HCT116 (cell line): ENCODE data around the gene SLC4A9. TPM values are rescaled to one million over a fixed set of nuclear protein-coding genes. Genes with fewer than 3 reads are reported as not detected.

Experiments
- ATAC-seq: fragments of 200-7000 bp; cut with Tn5 transposase; 2 replicates; pipeline ENCODE4 v1.9.1; 2020; ENCODE audit warnings: mild to moderate bottlenecking, moderate library complexity
- BruUV-seq: library from RNA; stranded (reverse); fragments of 400-500 nt; replicated peaks from 2 replicates; lab custom pipeline; 2021; lab: Mats Ljungman, UMichigan
- CTCF ChIA-PET: fragments of 300-600 bp; sonication (Branson Sonifier 250); formaldehyde crosslinking; loops from one replicate; lab custom pipeline; 2021; ENCODE audit warnings: antibody characterized with exemption; lab: Charles Lee
- POLR2A ChIA-PET: fragments of 300-600, 350-600 bp; sonication (Branson Sonifier 250); formaldehyde crosslinking; loops from one replicate; lab custom pipeline; 2021; ENCODE audit warnings: antibody characterized with exemption; lab: Charles Lee
- RAD21 ChIA-PET, 2 experiments: fragments of 300-600 bp; sonication (Branson Sonifier 250); formaldehyde crosslinking; loops; one replicate each; lab custom pipeline; 2023; ENCODE audit warnings: low total read pairs in 2 of 2; ENCODE audit not compliant: uncharacterized antibody in 2 of 2, unreplicated experiment in 2 of 2, low non-redundant PET in 1 of 2; lab: Charles Lee
- DNase-seq: peaks from one replicate; pipeline ENCODE4 v3.0.0-alpha.2; 2010; ENCODE audit warnings: low read depth, low spot score
- H2AFZ ChIP-seq: fragments of 200-600 bp; shearing (Covaris generic), sonication (generic); 2 replicates; pipeline ENCODE4 v1.6.1; 2017; ENCODE audit warnings: low read depth, mixed run types, mixed read lengths, antibody characterized with exemption, low read length; ENCODE audit not compliant: poor library complexity, severe bottlenecking
- H3K27ac ChIP-seq: 2 replicates; pipeline ENCODE4 v1.5.1; 2012; ENCODE audit warnings: low read depth, low read length
- H3K27me3 ChIP-seq: fragments of 200-600 bp; sonication (generic); 2 replicates; pipeline ENCODE4 v1.6.1; 2016; ENCODE audit warnings: mixed run types, low read length, mixed read lengths; ENCODE audit not compliant: insufficient read depth
- H3K36me3 ChIP-seq, 2 experiments: fragments of 200-500 bp in 1 of 2; fragments of 200-600 bp in 1 of 2; sonication (Bioruptor generic) in 1 of 2; sonication (generic) in 1 of 2; 2 replicates each; pipeline versions ENCODE4 v1.5.1 to v1.6.1; 2014 to 2016; ENCODE audit warnings: low read length in 2 of 2, inconsistent platforms in 1 of 2, mixed read lengths in 1 of 2, mixed run types in 1 of 2; ENCODE audit not compliant: insufficient read depth in 2 of 2, control insufficient read depth in 1 of 2
- H3K4me1 ChIP-seq, 2 experiments: fragments of 200-600 bp in 1 of 2; sonication (generic) in 1 of 2; 2 replicates each; pipeline versions ENCODE4 v1.5.1 to v1.6.1; 2012 to 2017; ENCODE audit warnings: low read length in 2 of 2, inconsistent platforms in 1 of 2, mild to moderate bottlenecking in 1 of 2, mixed read lengths in 1 of 2, mixed run types in 1 of 2, moderate library complexity in 1 of 2; ENCODE audit not compliant: insufficient read depth in 2 of 2, control insufficient read depth in 1 of 2
- H3K4me2 ChIP-seq: fragments of 200-600 bp; sonication (generic); 2 replicates; pipeline ENCODE4 v1.6.1; 2017; ENCODE audit warnings: mixed run types, low read length, mixed read lengths
- H3K4me3 ChIP-seq, 2 experiments: fragments of 200-600 bp in 1 of 2; sonication (generic) in 1 of 2; replicated peaks in 1 of 2; 2 replicates each; pipeline ENCODE4 v1.5.1; 2011 to 2016; ENCODE audit warnings: low read length in 2 of 2, control low read depth in 1 of 2, low read depth in 1 of 2, mild to moderate bottlenecking in 1 of 2, mixed read lengths in 1 of 2, mixed run types in 1 of 2
- H3K79me2 ChIP-seq: fragments of 200-600 bp; sonication (generic); 2 replicates; pipeline ENCODE4 v1.6.1; 2017; ENCODE audit warnings: mild to moderate bottlenecking, mixed run types, low read length, moderate library complexity, mixed read lengths; ENCODE audit not compliant: insufficient read depth
- H3K9ac ChIP-seq: fragments of 200-600 bp; sonication (generic); 2 replicates; pipeline ENCODE4 v1.6.1; 2016; ENCODE audit warnings: low read length, mixed read lengths
- H3K9me2 ChIP-seq: fragments of 200-600 bp; sonication (generic), shearing (Covaris generic); 2 replicates; pipeline ENCODE4 v1.6.1; 2017; ENCODE audit warnings: mixed run types, mild to moderate bottlenecking, moderate library complexity; ENCODE audit not compliant: insufficient read depth
- H3K9me3 ChIP-seq, 2 experiments: fragments of 200-500 bp in 1 of 2; fragments of 200-600 bp in 1 of 2; sonication (Bioruptor generic) in 1 of 2; sonication (generic) in 1 of 2; 2 replicates each; pipeline ENCODE4 v1.6.1; 2014 to 2017; ENCODE audit warnings: low read length in 2 of 2, mixed read lengths in 2 of 2, inconsistent platforms in 1 of 2, low read depth in 1 of 2, mild to moderate bottlenecking in 1 of 2, mixed run types in 1 of 2, moderate library complexity in 1 of 2; ENCODE audit not compliant: control insufficient read depth in 1 of 2, insufficient read depth in 1 of 2
- H4K20me1 ChIP-seq: fragments of 200-600 bp; sonication (generic), shearing (Covaris generic); 2 replicates; pipeline ENCODE4 v1.6.1; 2017; ENCODE audit warnings: mixed run types, mild to moderate bottlenecking, moderate library complexity; ENCODE audit not compliant: insufficient read depth
- CEBPB ChIP-seq: IDR thresholded peaks from 2 replicates; pipeline ENCODE4 v1.6.1; 2012; ENCODE audit warnings: low read depth
- EGR1 ChIP-seq: IDR thresholded peaks from 2 replicates; pipeline ENCODE4 v1.6.1; 2012; ENCODE audit warnings: low read depth
- EZH2phosphoT487 ChIP-seq: fragments of 200-600 bp; IDR thresholded peaks from 2 replicates; pipeline ENCODE4 v1.6.1; 2018; ENCODE audit warnings: antibody characterized with exemption, borderline replicate concordance
- FOSL1 ChIP-seq: IDR thresholded peaks from 2 replicates; pipeline ENCODE4 v1.6.1; 2012; ENCODE audit warnings: low read depth
- JUND ChIP-seq: IDR thresholded peaks from 2 replicates; pipeline ENCODE4 v1.6.1; 2012
- POLR2A ChIP-seq: IDR thresholded peaks from 2 replicates; pipeline ENCODE4 v1.7.0; 2011; ENCODE audit warnings: borderline replicate concordance; ENCODE audit not compliant: insufficient read depth, insufficient read length; ENCODE audit errors: extremely low read depth
- POLR2AphosphoS5 ChIP-seq: IDR thresholded peaks from 2 replicates; pipeline ENCODE4 v1.6.1; 2011; ENCODE audit warnings: mild to moderate bottlenecking, low read depth, low read length, moderate library complexity
- RAD21 ChIP-seq: IDR thresholded peaks from 2 replicates; pipeline ENCODE4 v1.6.1; 2012; ENCODE audit warnings: low read depth, mild to moderate bottlenecking
- SIN3A ChIP-seq: IDR thresholded peaks from 2 replicates; pipeline ENCODE4 v1.6.1; 2012; ENCODE audit warnings: low read depth
- TCF7L2 ChIP-seq: IDR thresholded peaks from 2 replicates; pipeline ENCODE4 v1.7.0; 2011; ENCODE audit warnings: borderline replicate concordance, inconsistent platforms; ENCODE audit not compliant: insufficient read depth, insufficient read length; ENCODE audit errors: extremely low read depth
- YY1 ChIP-seq: IDR thresholded peaks from 2 replicates; pipeline ENCODE4 v1.6.1; 2011; ENCODE audit warnings: low read length, low read depth, moderate library complexity, mild to moderate bottlenecking; ENCODE audit not compliant: insufficient replicate concordance; ENCODE audit errors: extremely low read depth
- ZFX ChIP-seq: fragments of 450-650 bp; IDR thresholded peaks from 2 replicates; pipeline ENCODE4 v1.6.1; 2017
- ZNF274 ChIP-seq: fragments of 200-500 bp; sonication (Bioruptor generic); IDR thresholded peaks from 2 replicates; pipeline ENCODE4 v1.6.1; 2014; ENCODE audit warnings: mild to moderate bottlenecking, low read depth, low read length, inconsistent platforms
- intact Hi-C: fragments of 100-400 bp; cut with micrococcal nuclease; formaldehyde crosslinking; loops from 2 replicates; pipeline ENCODE4 v1.10.0; 2022
- total RNA-seq: library from RNA; stranded (reverse); gene quantifications from one replicate; pipeline ENCODE4 v1.2.1, GENCODE V29; 2021; ENCODE audit not compliant: unreplicated experiment
- TF ChIP-seq, protein P1 (sequence below): IDR thresholded peaks from 2 replicates; pipeline ENCODE4 v1.6.1; 2012
- TF ChIP-seq, protein P2 (sequence below): IDR thresholded peaks from 2 replicates; pipeline ENCODE4 v1.6.1; 2012; ENCODE audit warnings: low read depth
- TF ChIP-seq, protein P3 (sequence below): IDR thresholded peaks from 2 replicates; pipeline ENCODE4 v1.6.1; 2011; ENCODE audit warnings: mild to moderate bottlenecking, low read length, moderate library complexity; ENCODE audit not compliant: insufficient replicate concordance; ENCODE audit errors: extremely low read depth
- TF ChIP-seq, protein P4 (sequence below), 3 experiments: fragments of 200-600 bp in 1 of 3; sonication (generic) in 1 of 3; IDR thresholded peaks in 2 of 3; conservative IDR thresholded peaks in 1 of 3; 2 replicates each; pipeline ENCODE4 v1.5.1; 2012 to 2017; ENCODE audit warnings: low read depth in 2 of 3, low read length in 2 of 3, antibody characterized with exemption in 1 of 3, borderline replicate concordance in 1 of 3, control low read depth in 1 of 3, mild to moderate bottlenecking in 1 of 3, mixed read lengths in 1 of 3, mixed run types in 1 of 3, moderate library complexity in 1 of 3; ENCODE audit not compliant: insufficient read depth in 1 of 3

SLC4A9 gene
- total RNA-seq, 1 experiment from 2014 or later: 0.49 TPM

DNA sequence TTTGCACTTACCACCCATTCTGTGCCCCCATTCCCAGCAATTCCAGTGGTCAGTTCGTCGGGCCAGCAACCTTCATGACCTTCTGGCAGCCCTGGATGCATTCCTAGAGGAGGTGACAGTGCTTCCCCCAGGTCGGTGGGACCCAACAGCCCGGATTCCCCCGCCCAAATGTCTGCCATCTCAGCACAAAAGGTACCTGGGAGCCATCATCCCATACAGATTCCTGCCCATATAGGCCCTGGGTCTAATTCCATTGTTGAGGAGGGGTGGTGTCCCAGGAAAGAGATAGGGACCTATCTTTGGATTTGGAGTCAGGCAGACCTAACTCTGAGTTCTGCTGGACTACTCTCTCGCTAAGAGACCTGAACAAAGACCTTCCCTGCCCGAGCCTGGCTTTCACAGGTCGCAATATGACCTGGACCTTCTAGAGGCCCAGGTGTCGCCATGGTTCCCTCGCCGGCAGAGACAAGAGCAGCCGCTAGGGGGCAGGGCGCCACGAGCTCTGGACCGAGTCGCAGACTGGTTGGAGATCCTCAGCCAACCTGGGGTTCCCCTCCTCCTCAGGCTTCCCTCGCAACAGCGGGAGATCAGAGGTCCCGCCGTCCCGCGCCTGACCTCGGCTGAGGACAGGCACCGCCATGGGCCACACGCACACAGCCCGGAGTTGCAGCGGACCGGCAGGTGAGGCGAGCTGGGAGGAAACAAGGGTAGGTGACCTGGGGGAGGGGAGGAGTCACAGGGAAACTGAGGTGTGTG is 3.1 kb downstream of the SLC4A9 start:
- Histone ChIP-seq H3K9me2 (no peaks in the 10 kb centered on the region), H3K27me3 (no peaks in the 10 kb centered on the region), H4K20me1 (no peaks in the 10 kb centered on the region), H2AFZ (peak overlapping the region; percentile 63), H3K4me2 (peak overlapping the region; percentile 76), H3K27ac (no peak overlapping the region; the same call in 1 of the 2 replicates), H3K79me2 (no peaks in the 10 kb centered on the region), H3K9me3 (no peaks in the 10 kb centered on the region), H3K4me1 (peaks cover 3 to 38% of the 10 kb centered on the region in 2 experiments; a peak in 3 of 4 replicates), H3K36me3 (no peaks in the 10 kb centered on the region), H3K4me3 (peak overlapping the region; percentile 31 to 49), H3K9ac (peak overlapping the region; percentile 41; the same call in 1 of the 2 replicates)
- ATAC-seq (peak; percentile 90), DNase-seq (peak; percentile 65)
- TF ChIP-seq YY1: peak; percentile 66
- TF ChIP-seq, protein P1, sequence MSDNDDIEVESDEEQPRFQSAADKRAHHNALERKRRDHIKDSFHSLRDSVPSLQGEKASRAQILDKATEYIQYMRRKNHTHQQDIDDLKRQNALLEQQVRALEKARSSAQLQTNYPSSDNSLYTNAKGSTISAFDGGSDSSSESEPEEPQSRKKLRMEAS: no peak
- no peak for TF ChIP-seq POLR2A
- TF ChIP-seq, protein P2, sequence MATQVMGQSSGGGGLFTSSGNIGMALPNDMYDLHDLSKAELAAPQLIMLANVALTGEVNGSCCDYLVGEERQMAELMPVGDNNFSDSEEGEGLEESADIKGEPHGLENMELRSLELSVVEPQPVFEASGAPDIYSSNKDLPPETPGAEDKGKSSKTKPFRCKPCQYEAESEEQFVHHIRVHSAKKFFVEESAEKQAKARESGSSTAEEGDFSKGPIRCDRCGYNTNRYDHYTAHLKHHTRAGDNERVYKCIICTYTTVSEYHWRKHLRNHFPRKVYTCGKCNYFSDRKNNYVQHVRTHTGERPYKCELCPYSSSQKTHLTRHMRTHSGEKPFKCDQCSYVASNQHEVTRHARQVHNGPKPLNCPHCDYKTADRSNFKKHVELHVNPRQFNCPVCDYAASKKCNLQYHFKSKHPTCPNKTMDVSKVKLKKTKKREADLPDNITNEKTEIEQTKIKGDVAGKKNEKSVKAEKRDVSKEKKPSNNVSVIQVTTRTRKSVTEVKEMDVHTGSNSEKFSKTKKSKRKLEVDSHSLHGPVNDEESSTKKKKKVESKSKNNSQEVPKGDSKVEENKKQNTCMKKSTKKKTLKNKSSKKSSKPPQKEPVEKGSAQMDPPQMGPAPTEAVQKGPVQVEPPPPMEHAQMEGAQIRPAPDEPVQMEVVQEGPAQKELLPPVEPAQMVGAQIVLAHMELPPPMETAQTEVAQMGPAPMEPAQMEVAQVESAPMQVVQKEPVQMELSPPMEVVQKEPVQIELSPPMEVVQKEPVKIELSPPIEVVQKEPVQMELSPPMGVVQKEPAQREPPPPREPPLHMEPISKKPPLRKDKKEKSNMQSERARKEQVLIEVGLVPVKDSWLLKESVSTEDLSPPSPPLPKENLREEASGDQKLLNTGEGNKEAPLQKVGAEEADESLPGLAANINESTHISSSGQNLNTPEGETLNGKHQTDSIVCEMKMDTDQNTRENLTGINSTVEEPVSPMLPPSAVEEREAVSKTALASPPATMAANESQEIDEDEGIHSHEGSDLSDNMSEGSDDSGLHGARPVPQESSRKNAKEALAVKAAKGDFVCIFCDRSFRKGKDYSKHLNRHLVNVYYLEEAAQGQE: no peak
- TF ChIP-seq EZH2phosphoT487: no peak
- peak; percentile 88 for TF ChIP-seq TCF7L2
- TF ChIP-seq JUND: no peak
- TF ChIP-seq CEBPB: no peak
- TF ChIP-seq, protein P3, sequence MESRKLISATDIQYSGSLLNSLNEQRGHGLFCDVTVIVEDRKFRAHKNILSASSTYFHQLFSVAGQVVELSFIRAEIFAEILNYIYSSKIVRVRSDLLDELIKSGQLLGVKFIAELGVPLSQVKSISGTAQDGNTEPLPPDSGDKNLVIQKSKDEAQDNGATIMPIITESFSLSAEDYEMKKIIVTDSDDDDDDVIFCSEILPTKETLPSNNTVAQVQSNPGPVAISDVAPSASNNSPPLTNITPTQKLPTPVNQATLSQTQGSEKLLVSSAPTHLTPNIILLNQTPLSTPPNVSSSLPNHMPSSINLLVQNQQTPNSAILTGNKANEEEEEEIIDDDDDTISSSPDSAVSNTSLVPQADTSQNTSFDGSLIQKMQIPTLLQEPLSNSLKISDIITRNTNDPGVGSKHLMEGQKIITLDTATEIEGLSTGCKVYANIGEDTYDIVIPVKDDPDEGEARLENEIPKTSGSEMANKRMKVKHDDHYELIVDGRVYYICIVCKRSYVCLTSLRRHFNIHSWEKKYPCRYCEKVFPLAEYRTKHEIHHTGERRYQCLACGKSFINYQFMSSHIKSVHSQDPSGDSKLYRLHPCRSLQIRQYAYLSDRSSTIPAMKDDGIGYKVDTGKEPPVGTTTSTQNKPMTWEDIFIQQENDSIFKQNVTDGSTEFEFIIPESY: no peak
- no peak for TF ChIP-seq SIN3A
- no peak for TF ChIP-seq RAD21
- TF ChIP-seq POLR2AphosphoS5: 0 out of 2 replicates have a peak, but pooled peaks have one; percentile 22
- TF ChIP-seq ZNF274: no peak
- TF ChIP-seq ZFX: no peak
- TF ChIP-seq, protein P4, sequence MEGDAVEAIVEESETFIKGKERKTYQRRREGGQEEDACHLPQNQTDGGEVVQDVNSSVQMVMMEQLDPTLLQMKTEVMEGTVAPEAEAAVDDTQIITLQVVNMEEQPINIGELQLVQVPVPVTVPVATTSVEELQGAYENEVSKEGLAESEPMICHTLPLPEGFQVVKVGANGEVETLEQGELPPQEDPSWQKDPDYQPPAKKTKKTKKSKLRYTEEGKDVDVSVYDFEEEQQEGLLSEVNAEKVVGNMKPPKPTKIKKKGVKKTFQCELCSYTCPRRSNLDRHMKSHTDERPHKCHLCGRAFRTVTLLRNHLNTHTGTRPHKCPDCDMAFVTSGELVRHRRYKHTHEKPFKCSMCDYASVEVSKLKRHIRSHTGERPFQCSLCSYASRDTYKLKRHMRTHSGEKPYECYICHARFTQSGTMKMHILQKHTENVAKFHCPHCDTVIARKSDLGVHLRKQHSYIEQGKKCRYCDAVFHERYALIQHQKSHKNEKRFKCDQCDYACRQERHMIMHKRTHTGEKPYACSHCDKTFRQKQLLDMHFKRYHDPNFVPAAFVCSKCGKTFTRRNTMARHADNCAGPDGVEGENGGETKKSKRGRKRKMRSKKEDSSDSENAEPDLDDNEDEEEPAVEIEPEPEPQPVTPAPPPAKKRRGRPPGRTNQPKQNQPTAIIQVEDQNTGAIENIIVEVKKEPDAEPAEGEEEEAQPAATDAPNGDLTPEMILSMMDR (IDR thresholded peaks at IDR 0.05 in 2 of 3, conservative IDR thresholded peaks at IDR 0.05 in 1 of 3; ENCODE audit: borderline replicate concordance in 1 of 3, insufficient read depth in 1 of 3, low read depth in 2 of 3, low read length in 2 of 3): peak in 2 of 3 experiments; percentile 94 to 99; a peak in 4 of 6 replicates
- TF ChIP-seq FOSL1: no peak
- TF ChIP-seq EGR1: no peak
- RAD21 ChIA-PET: no interaction called here
- intact Hi-C loops: loop anchor here (2.0 kb wide), 1 partner anchor 356 kb away; no protein-coding TSS in a partner anchor
- POLR2A ChIA-PET: interaction anchor here (1.0 to 1.4 kb wide), 3 partner anchors 9 to 357 kb away, joined by 3 to 4 read pairs (median 3); partner anchors contain the start of gene HBEGF
- no TSS peak for BruUV-seq
- CTCF ChIA-PET: interaction anchor here (0.6 to 2.6 kb wide), 15 partner anchors 10 to 357 kb away, joined by 3 to 28 read pairs (median 5); partner anchors contain the start of genes ANKHD1, EIF4EBP3, HBEGF and IK
